K562 (cell line): ENCODE measurements around the gene KIF26B. TPM values are rescaled to one million over a fixed set of nuclear protein-coding genes. Genes with fewer than 3 reads are reported as not detected.

ENCODE experiments used
- ATAC-seq: fragments of 200-7000 bp; cut with Tn5 transposase; 3 replicates; pipeline ENCODE4 v1.9.1; 2020; ENCODE audit warnings: moderate library complexity
- BruUV-seq: library from RNA; stranded (reverse); fragments of 400-500 nt; replicated peaks from 2 replicates; lab custom pipeline; 2021; lab: Mats Ljungman, UMichigan
- CTCF ChIA-PET: fragments of 300-600 bp; formaldehyde crosslinking; extraction: SDS; loops from one replicate; lab custom pipeline; 2021; ENCODE audit warnings: low intra/inter-chr PET ratio; lab: Yijun Ruan, JAX
- POLR2A ChIA-PET: fragments of 300-600, 350-650 bp; sonication (Branson Sonifier 250); formaldehyde crosslinking; extraction: SDS; loops from one replicate; lab custom pipeline; 2021; ENCODE audit warnings: antibody characterized with exemption, inconsistent platforms; lab: Yijun Ruan, JAX
- DNase-seq, 4 experiments: peaks; one replicate each; pipeline versions ENCODE4 v3.0.0 to v3.0.0-alpha.2; 2011 to 2018; ENCODE audit warnings: low spot score in 3 of 4, mixed read lengths in 3 of 4; ENCODE audit errors: extremely low read depth in 1 of 4
- FAIRE-seq: peaks from 2 replicates; lab custom pipeline; 2011; peaks lifted over from hg19 to GRCh38; lab: Jason Lieb, UNC
- H2AFZ ChIP-seq: 2 replicates; pipeline ENCODE4 v1.6.0; 2011; ENCODE audit warnings: low read depth, low read length, control low read depth, inconsistent platforms
- H3K27ac ChIP-seq: fragments of 200-600 bp; 3 replicates; pipeline ENCODE4 v1.8.0; 2011; ENCODE audit warnings: low read depth, mild to moderate bottlenecking, control low read depth, inconsistent platforms, low read length, moderate library complexity, mixed read lengths; ENCODE audit errors: extremely low read depth
- H3K27me3 ChIP-seq, 2 experiments: fragments of 300-600 bp in 1 of 2; 2 replicates in 1 of 2; 3 replicates in 1 of 2; pipeline versions ENCODE4 v1.6.0 to v1.8.0; 2011; ENCODE audit warnings: inconsistent platforms in 2 of 2, low read length in 2 of 2, mild to moderate bottlenecking in 1 of 2, mixed read lengths in 1 of 2, moderate library complexity in 1 of 2; ENCODE audit not compliant: control insufficient read depth in 2 of 2, insufficient read depth in 2 of 2
- H3K36me3 ChIP-seq: fragments of 300-600 bp; 3 replicates; pipeline ENCODE4 v1.8.0; 2011; ENCODE audit warnings: mild to moderate bottlenecking, low read length, inconsistent platforms; ENCODE audit not compliant: control insufficient read depth, insufficient read depth
- H3K4me1 ChIP-seq, 2 experiments: fragments of 200-600 bp in 1 of 2; replicated peaks in 1 of 2; 2 replicates in 1 of 2; 3 replicates in 1 of 2; pipeline versions ENCODE4 v1.5.1 to v1.8.0; 2011; ENCODE audit warnings: inconsistent platforms in 2 of 2, low read length in 2 of 2, mild to moderate bottlenecking in 1 of 2, mixed read lengths in 1 of 2, moderate library complexity in 1 of 2; ENCODE audit not compliant: control insufficient read depth in 2 of 2, insufficient read depth in 2 of 2
- H3K4me2 ChIP-seq: 2 replicates; pipeline ENCODE4 v1.6.1; 2011; ENCODE audit warnings: low read length, control low read depth, inconsistent platforms, mixed read lengths; ENCODE audit not compliant: insufficient read depth
- H3K4me3 ChIP-seq: fragments of 200-600 bp; sonication (generic), shearing (Covaris generic); 2 replicates; pipeline ENCODE4 v1.5.1; 2016; ENCODE audit warnings: control low read depth, inconsistent platforms
- H3K79me2 ChIP-seq: fragments of 200-600 bp; 3 replicates; pipeline ENCODE4 v1.8.0; 2011; ENCODE audit warnings: low read length, inconsistent platforms; ENCODE audit not compliant: control insufficient read depth, insufficient read depth
- H3K9ac ChIP-seq, 2 experiments: 2 replicates each; pipeline versions ENCODE4 v1.6.0 to v1.6.1; 2011; ENCODE audit warnings: low read depth in 2 of 2, low read length in 2 of 2, control low read depth in 1 of 2, inconsistent platforms in 1 of 2, mild to moderate bottlenecking in 1 of 2, mixed read lengths in 1 of 2; ENCODE audit not compliant: insufficient read depth in 1 of 2
- H3K9me1 ChIP-seq: one replicate; pipeline ENCODE4 v1.6.0; 2011; ENCODE audit warnings: inconsistent platforms, mild to moderate bottlenecking, low read length, moderate library complexity; ENCODE audit not compliant: control insufficient read depth, insufficient read depth
- H3K9me3 ChIP-seq: replicated peaks from 2 replicates; pipeline ENCODE4 v1.5.1; 2011; ENCODE audit warnings: low read depth, low read length, inconsistent platforms; ENCODE audit not compliant: control insufficient read depth, insufficient read depth
- H4K20me1 ChIP-seq: replicated peaks from 2 replicates; pipeline ENCODE4 v1.6.1; 2011; ENCODE audit warnings: low read length, inconsistent platforms, mixed read lengths; ENCODE audit not compliant: control insufficient read depth, insufficient read depth
- ASH1L ChIP-seq: fragments of 450-650 bp; IDR thresholded peaks from 2 replicates; pipeline ENCODE4 v1.6.1; 2018; ENCODE audit warnings: borderline replicate concordance, mild to moderate bottlenecking, low read depth; ENCODE audit not compliant: partially characterized antibody
- BRF1 ChIP-seq: IDR thresholded peaks from 3 replicates; pipeline ENCODE4 v1.6.1; 2011; ENCODE audit warnings: borderline replicate concordance, mild to moderate bottlenecking; ENCODE audit not compliant: insufficient read length; ENCODE audit errors: extremely low read depth
- CXXC5 ChIP-seq: fragments of 250-450 bp; sonication (Bioruptor Pico); IDR thresholded peaks from 2 replicates; pipeline ENCODE4 v1.8.0; 2022; ENCODE audit warnings: inconsistent platforms, mild to moderate bottlenecking, moderate library complexity
- ELF1 ChIP-seq: fragments of 200-800 bp; sonication (Bioruptor generic); IDR thresholded peaks from 2 replicates; pipeline ENCODE4 v1.6.1; 2016; ENCODE audit warnings: missing genetic modification characterization, missing compliant biosample characterization
- KAT7 ChIP-seq: sonication (generic); formaldehyde crosslinking; IDR thresholded peaks from 2 replicates; pipeline ENCODE4 v1.8.0; 2022; ENCODE audit warnings: missing genetic modification reagents, mild to moderate bottlenecking, borderline replicate concordance
- MEF2A ChIP-seq: IDR thresholded peaks from 2 replicates; pipeline ENCODE4 v1.6.1; 2011; ENCODE audit warnings: low read depth, mild to moderate bottlenecking, low read length, moderate library complexity; ENCODE audit not compliant: control insufficient read depth
- ZBTB12 ChIP-seq: fragments of 250-450 bp; sonication (Bioruptor Pico); IDR thresholded peaks from 2 replicates; pipeline ENCODE4 v1.4.0; 2020
- ZNF695 ChIP-seq: fragments of 450-650 bp; formaldehyde crosslinking; IDR thresholded peaks from 2 replicates; pipeline ENCODE4 v1.4.0; 2020; ENCODE audit warnings: mild to moderate bottlenecking, moderate library complexity
- WGBS: fragments of 100-300 bp; shearing (Covaris generic); methylation state at CpG from one replicate; pipeline ENCODE4 v1.1.6; 2016; ENCODE audit warnings: low coverage, mixed read lengths; ENCODE audit not compliant: insufficient coverage; ENCODE audit errors: missing lambda C conversion rate; 5-methylcytosine and 5-hydroxymethylcytosine counted together
- in situ Hi-C: fragments of 300-500 bp; cut with MboI; formaldehyde crosslinking; loops from 4 replicates; pipeline ENCODE4 v1.15.0; 2018; ENCODE audit warnings: inconsistent platforms, mixed read lengths
- intact Hi-C: fragments of 100-400 bp; cut with micrococcal nuclease; formaldehyde crosslinking; loops from 2 replicates; pipeline ENCODE4 v1.14.2; 2022
- polyA plus RNA-seq, 8 experiments: library from polyadenylated mRNA; depleted of rRNA in 4 of 8; stranded (reverse) in 5 of 8; unstranded in 3 of 8; fragments of >200 nt; fragmentation: Nextera tagmentation in 2 of 8; fragmentation: Illumina TruSeq in 1 of 8; extraction: Ambion mirVana in 2 of 8; extraction: Trizol in 1 of 8; gene quantifications; 2 replicates each; pipeline versions ENCODE4 v1.2.1 to v1.2.3, GENCODE V29; 2011 to 2014; ENCODE audit warnings: inconsistent platforms in 1 of 8, missing spikeins in 1 of 8
- total RNA-seq, 7 experiments: library from RNA; depleted of rRNA in 6 of 7; stranded (reverse); fragments of >200 nt in 6 of 7; fragmentation: Illumina TruSeq in 2 of 7; extraction: Trizol in 2 of 7; gene quantifications; 2 replicates each; pipeline versions ENCODE4 v1.2.1 to v1.2.3, GENCODE V29; 2011 to 2021; ENCODE audit warnings: low replicate concordance in 1 of 7
- TF ChIP-seq, protein P1 (sequence below): fragments of 250-450 bp; sonication (Bioruptor Pico); IDR thresholded peaks from 2 replicates; pipeline ENCODE4 v1.5.0; 2020; ENCODE audit warnings: mild to moderate bottlenecking, borderline replicate concordance
- TF ChIP-seq, protein P2 (sequence below): sonication (generic); formaldehyde crosslinking; IDR thresholded peaks from 2 replicates; pipeline ENCODE4 v1.8.0; 2022; ENCODE audit warnings: mild to moderate bottlenecking, missing genetic modification reagents

KIF26B gene
- total and polyA plus RNA-seq, 9 of the 15 experiments (the other 6 are each of a cell fraction or from before 2014, with no cell fraction given): 0.02 to 0.08 (median 0.03) TPM; not detected in 6

DNA sequence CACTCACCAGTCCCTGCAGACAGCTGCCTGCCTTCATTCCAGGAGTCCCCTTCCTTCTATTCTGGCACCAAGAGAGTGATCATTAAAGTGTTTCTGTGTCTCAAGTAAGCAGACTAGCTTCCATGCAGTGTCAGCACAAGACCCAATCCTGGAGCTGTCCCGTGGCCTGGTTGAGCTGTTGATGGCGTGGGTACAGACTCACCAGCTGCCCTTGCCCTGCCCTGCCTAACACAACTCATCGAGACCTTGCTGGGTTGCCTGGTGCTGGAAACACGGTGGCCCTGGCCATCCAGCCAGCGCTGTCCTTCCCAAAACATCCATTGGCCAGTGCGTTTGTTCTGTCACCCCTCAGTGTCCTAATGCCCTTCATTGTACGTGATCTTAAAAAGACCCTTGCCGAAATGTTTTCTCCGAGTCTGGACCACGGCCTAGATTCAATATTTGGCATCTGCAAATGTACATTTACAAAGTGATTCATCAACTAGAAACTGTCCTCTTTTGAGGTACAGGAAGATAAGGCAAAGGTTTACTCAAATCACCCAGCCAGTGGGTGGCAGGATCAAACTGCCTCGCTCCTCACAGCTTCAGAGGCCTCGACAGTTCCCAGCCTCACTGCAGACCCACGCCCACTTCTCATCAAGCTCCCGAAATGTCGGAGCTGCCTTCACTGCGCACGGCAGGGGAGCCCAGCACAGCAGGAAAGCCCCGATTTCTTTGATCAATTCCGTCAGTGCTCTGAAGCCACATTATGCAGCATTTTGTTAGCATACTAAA is 494.2 kb downstream of the KIF26B start:
- DNase-seq: no peak
- Histone ChIP-seq H3K4me3 (no peak overlapping the region), H4K20me1 (no peaks in the 10 kb centered on the region), H3K9me1 (no peaks in the 10 kb centered on the region), H3K79me2 (no peaks in the 10 kb centered on the region), H3K27ac (no peak overlapping the region), H3K27me3 (peaks cover 48 to 51% of the 10 kb centered on the region in 2 experiments), H3K4me1 (no peaks in the 10 kb centered on the region), H3K9me3 (no peaks in the 10 kb centered on the region), H3K36me3 (no peaks in the 10 kb centered on the region), H2AFZ (no peak overlapping the region), H3K9ac (no peak overlapping the region), H3K4me2 (no peak overlapping the region)
- no peak for FAIRE-seq
- intact Hi-C loops (no loop called here), in situ Hi-C loops (no loop called here)
- 3% methylated on average over 19 of the region's 19 CpGs for WGBS
- no TSS peak for BruUV-seq
- POLR2A ChIA-PET: no interaction called here
- no peak for ATAC-seq
- CTCF ChIA-PET: no interaction called here
- TF ChIP-seq KAT7 (CRISPR knock-in tag) (no peak), BRF1 (no peak), ZNF695 (CRISPR knock-in tag) (no peak)

- Histone ChIP-seq H3K79me2 (no peaks in the 10 kb centered on the region), H3K4me1 (no peaks in the 10 kb centered on the region), H3K27ac (no peak overlapping the region), H3K4me3 (no peak overlapping the region), H4K20me1 (no peaks in the 10 kb centered on the region), H3K9me1 (no peaks in the 10 kb centered on the region), H3K36me3 (no peaks in the 10 kb centered on the region), H2AFZ (no peak overlapping the region), H3K9ac (no peak overlapping the region), H3K9me3 (no peaks in the 10 kb centered on the region), H3K27me3 (peaks cover 55 to 57% of the 10 kb centered on the region in 2 experiments), H3K4me2 (no peak overlapping the region)
- in situ Hi-C loops (no loop called here), intact Hi-C loops (no loop called here)
- no TSS peak for BruUV-seq
- no peak for ATAC-seq
- CTCF ChIA-PET: no interaction called here
- POLR2A ChIA-PET: no interaction called here
- FAIRE-seq: no peak
- WGBS: 0% methylated on average over 5 of the region's 5 CpGs
- DNase-seq: no peak
- no peak for TF ChIP-seq ELF1 (tag)
- no peak for TF ChIP-seq MEF2A
- TF ChIP-seq, protein P1, sequence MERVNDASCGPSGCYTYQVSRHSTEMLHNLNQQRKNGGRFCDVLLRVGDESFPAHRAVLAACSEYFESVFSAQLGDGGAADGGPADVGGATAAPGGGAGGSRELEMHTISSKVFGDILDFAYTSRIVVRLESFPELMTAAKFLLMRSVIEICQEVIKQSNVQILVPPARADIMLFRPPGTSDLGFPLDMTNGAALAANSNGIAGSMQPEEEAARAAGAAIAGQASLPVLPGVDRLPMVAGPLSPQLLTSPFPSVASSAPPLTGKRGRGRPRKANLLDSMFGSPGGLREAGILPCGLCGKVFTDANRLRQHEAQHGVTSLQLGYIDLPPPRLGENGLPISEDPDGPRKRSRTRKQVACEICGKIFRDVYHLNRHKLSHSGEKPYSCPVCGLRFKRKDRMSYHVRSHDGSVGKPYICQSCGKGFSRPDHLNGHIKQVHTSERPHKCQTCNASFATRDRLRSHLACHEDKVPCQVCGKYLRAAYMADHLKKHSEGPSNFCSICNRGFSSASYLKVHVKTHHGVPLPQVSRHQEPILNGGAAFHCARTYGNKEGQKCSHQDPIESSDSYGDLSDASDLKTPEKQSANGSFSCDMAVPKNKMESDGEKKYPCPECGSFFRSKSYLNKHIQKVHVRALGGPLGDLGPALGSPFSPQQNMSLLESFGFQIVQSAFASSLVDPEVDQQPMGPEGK (CRISPR knock-in tag): no peak
- TF ChIP-seq ASH1L: no peak
- TF ChIP-seq ZBTB12 (CRISPR knock-in tag): no peak
- TF ChIP-seq CXXC5: no peak
- TF ChIP-seq, protein P2, sequence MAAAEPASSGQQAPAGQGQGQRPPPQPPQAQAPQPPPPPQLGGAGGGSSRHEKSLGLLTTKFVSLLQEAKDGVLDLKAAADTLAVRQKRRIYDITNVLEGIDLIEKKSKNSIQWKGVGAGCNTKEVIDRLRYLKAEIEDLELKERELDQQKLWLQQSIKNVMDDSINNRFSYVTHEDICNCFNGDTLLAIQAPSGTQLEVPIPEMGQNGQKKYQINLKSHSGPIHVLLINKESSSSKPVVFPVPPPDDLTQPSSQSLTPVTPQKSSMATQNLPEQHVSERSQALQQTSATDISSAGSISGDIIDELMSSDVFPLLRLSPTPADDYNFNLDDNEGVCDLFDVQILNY (CRISPR knock-in tag): no peak
Measured at GRCh38 chr1:245649666-245650065, 494.9 kb downstream of the KIF26B start.
